CD4-positive, alpha-beta T cell treated with Interleukin-12 subunit alpha and Interleukin-12 subunit beta, for 1 hour (primary cell): ENCODE measurements around the gene ARID3B.
"Not testable (repeated sequence)": the region's sequence is repeated elsewhere in the genome, so short reads cannot be mapped to it uniquely, and the experiment has no call there.

ENCODE experiments used
- DNase-seq: peaks from one replicate; pipeline ENCODE4 v3.0.0-alpha.2; 2020

ARID3B gene

GRCh38 chr15:74537736-74538135 is 3.3 kb upstream of the ARID3B start:
- no peak for DNase-seq

- DNase-seq = not testable (repeated sequence)
Observed at GRCh38 chr15:74539521-74539920, 1.5 kb upstream of the ARID3B start.

DNA sequence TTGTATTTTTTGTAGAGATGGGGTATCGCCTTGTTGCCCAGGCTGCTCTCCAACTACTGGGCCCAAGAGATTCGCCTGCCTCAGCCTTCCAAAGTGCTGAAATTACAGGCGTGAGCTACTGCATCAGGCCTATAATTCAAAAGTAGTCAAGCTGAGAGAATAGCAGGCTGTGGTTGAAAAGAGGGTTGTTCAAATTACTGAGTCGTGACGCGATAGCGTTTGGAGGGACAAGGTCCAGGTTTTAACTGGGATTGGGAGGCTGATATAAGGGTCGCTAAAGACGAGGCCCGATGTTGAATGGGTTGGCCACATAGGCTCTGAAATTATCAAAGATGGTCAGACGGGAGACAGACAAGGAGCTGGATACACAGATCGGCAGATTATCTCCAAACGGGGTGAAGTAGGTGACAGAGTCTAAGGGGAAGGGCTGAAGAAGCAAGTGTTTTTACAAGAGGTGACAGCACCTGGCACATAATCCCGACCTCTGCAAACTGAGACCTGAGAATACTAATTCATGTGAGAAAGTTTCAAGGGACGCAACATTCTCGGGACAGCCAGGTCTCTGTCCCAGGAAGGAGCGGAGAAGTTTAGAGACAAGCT is 759 bp upstream of the ARID3B start:
- DNase-seq = no peak

DNA sequence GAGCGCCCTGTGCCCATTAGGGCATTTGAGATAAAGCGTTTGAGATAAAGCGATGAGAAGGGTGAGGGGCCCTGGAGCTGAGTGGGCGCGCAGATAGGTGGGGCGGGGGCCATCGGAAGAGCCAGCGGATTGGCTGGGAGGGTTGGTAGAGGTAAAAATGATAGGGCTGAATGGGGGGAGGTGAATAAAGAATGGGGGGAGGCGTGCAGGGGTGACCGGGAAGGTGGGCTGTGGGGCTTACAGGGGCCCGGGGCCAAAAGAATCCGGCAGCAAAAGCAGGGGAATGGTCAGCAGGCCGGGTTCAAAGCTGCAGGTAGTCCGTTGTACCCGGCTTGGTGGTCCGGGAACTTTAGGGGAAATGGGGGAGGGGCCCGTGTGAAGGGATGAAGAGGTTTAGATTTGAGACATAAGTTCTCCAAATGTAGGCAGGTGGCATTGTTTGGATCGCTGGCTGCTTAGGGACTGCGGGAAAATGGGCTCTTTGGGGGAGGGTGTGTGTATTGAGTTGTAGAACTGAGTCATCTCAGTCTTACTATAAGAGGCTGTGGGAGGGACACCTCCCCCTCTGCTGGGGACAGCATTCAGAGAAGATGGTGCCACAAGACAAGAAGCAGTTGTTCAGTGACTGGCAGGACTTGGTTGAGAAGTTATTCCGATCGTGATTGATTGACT is 610 bp downstream of the ARID3B start:
- DNase-seq = peak; percentile 71

DNA sequence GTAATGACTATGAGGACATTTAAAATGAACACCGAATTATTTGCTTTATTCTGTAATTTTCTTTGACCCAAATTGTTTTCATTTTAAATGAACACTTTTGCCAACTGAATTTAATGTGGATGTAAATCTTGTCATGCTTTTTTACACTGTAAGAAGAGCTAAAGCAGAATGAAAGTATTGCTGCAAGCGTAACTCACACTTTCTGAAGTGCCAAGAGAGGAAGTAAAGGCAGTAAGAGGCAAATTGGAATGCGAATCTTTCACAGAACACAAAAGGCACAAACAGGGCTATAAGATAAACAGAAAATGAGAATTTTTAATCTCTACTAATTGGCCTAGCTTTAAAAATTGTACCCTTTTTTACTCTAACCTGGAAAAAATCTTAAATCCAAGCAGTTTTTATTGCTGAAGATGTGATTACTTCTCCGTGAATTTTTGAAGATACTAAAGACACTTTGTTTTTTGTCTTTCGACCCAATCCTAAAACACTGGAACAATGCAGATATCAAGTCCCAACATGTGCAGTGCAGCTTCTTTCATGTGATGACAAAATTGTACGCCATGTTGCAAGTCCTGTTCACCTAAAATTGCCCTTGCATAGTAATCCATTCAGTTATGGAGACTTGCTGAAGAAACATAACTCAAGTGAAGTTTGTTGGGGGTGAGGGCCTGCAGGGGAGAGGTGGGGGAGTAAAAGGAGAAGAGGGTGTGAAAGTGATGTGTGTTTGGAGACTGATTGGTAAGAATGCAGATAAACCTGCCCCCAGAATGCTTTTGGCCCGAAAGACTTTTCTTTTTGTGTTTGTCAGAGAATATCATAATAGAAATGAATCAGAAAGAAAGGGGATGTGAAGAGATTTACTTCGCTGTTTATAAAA is 1.4 kb downstream of the ARID3B start:
- DNase-seq = peak; percentile 7

DNA sequence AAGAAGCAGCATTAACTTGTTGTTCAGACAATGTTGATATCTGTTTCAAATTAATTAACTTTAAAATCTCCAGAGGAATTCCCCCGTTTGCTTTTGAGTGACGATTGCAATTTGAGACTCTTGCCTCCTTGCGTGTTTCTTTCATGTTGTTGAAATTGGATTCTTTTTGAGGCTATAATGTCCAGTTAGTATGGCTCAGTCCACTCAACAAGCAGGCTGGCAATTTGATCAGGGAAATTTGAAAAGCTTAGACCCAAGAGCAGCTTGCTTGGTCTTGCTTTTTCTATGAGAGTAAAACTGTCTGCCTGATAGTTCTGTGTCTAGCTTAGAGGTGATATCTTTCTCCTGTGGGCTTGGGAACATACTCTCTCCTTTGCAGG is 2.0 kb downstream of the ARID3B start:
- DNase-seq = no peak

DNA sequence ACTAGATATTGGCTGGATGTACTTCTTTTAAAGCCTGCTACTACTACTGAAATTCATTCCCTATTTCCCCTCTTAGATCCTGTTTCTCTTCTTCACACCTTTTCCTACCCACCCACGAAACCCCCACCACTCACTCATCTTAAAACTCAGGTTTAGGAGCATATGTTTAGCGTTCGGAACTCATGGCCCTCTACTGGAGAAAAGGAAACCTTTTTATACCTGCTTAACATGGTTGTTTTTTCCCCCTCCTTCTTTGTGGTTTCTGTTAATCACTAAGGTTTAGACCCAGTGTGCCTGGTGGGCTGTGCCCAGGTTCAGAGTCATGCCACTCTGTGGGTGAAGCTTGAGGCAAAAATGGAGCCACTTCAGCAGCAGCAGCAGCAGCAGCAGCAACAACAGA is 2.6 kb downstream of the ARID3B start:
- peak; percentile 62 for DNase-seq

GRCh38 chr15:74545086-74545485 is 4.1 kb downstream of the ARID3B start:
- no peak for DNase-seq

- peak; percentile 88 for DNase-seq
Observed at GRCh38 chr15:74545776-74546656, 5.0 kb downstream of the ARID3B start.

DNA sequence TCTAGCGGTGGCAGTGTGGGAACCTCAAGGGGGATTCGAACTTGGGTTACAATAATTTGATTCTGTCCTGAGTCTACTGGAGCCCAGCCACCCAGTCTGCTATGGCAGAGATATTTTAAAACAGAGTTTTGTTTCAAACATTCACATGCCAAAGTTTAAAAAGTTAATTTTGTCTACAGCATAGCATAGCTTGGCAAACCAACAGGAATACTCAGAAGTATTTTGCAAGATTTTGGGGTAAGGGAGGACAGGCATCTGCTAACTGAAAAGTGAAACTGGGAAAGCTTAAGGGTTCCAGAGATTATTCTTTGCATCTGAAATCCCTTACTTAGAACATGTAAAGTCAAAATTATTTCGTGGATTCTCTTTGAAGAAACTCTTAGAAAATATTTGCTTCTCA is 6.6 kb downstream of the ARID3B start:
- no peak for DNase-seq

- no peak for DNase-seq
Observed at GRCh38 chr15:74548241-74548640, 7.2 kb downstream of the ARID3B start.

DNA sequence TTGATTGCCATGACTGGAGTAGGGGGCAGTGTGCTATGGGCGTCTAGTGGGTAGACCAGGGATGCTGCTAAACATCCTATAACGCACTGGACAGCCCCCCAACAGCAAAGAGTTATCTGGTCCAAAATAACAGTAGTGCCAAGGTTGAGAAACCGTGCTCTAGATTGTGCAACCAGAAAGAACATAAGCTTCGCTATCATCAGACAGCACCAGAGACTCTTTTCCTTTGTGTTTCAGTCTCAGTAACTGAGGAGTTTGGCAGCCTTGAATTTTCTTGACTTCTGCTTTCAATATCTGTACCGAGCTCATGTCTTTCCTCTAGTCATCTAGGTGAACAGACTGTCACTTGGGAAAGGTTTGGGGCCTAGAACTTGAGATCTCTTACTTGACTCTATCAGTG is 8.8 kb downstream of the ARID3B start:
- DNase-seq = no peak

DNA sequence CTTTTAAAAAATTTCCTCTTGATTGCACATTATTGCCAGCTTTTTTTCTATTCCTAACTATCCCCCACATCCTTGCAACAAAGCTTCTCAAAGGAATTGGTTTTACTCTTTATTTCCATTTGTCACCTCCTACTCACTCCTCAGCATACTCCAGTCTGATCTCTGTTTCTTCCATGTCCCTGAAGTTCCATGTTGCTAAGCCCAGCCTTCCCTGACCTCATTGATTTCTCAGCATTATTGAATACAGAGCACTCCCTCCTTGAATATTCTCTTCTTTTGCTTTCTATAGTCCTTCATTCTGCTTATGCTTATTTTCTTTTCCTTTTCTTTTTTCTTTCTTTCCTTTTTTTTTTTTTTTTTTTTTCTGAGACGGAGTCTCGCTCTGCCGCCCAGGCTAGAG is 10.7 kb downstream of the ARID3B start:
- no peak for DNase-seq

DNA sequence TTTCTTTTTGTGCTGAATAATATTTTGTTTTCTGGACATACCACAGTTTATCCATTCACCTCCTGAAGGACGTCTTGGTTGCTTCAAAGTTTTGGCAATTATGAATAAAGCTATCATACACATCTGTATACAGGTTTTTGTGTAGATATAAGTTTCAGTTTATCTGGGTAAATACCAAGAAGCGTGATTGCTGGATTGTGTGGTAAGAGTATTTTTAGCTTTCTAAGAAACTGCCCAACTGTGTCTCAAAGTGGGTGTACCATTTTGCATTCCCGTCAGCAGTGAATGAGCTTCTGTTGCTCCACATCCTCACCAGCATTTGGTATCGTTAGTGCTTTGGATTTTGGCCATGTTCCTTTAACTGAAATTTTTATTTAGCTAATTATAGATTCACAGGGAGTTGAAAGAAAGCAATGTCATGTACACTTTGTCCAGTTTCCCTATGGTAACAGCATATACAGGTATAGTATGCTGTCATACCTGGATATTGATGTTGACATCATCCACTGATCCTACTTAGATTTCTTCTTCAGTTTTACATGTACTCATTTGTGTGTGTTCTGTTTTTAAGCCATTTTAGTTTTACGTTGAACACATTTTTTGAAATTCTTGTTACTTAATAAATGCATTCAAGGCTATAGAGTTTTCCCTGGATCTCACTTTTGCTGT is 11.9 kb downstream of the ARID3B start:
- no peak for DNase-seq

DNA sequence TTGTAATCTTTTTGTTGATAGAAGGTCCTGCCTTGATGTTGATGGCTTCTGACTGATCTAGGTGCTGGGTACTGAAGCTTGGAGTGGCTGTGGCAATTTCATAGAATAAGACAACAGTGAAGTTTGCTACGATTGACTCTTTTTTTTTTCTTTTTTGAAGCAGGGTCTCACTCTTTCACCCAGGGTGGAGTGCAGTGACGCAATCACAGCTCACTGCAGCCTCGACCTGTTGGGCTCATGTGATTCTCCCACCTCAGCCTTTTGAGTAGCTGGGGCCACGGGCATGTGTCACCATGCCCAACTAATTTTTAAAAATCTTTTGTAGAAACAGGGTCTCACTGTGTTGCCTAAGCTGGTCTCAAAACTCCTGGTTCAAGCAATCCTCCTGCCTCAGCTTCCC is 14.2 kb downstream of the ARID3B start:
- DNase-seq = no peak

GRCh38 chr15:74558706-74559105 is 17.7 kb downstream of the ARID3B start:
- no peak for DNase-seq

- no peak for DNase-seq
Observed at GRCh38 chr15:74563442-74563841, 22.4 kb downstream of the ARID3B start.

DNA sequence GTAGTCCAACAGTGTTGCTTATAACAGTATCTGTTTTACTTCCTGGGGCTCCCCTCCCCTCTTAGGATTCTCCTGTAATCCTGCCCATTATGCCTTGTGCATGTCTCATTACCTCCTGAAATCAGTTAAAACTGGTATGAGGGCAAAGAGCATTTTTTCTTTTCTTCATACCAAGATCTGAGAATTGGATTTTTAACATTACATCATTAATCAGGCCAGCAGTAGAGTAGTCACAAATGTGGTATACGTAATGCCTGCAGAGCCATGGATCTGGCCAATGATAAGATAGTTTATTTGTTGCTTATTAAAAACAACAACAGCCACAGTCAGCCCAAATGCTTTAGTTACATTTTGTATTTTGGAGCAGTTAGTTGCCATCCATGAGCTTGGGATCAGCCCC is 23.2 kb downstream of the ARID3B start:
- no peak for DNase-seq

DNA sequence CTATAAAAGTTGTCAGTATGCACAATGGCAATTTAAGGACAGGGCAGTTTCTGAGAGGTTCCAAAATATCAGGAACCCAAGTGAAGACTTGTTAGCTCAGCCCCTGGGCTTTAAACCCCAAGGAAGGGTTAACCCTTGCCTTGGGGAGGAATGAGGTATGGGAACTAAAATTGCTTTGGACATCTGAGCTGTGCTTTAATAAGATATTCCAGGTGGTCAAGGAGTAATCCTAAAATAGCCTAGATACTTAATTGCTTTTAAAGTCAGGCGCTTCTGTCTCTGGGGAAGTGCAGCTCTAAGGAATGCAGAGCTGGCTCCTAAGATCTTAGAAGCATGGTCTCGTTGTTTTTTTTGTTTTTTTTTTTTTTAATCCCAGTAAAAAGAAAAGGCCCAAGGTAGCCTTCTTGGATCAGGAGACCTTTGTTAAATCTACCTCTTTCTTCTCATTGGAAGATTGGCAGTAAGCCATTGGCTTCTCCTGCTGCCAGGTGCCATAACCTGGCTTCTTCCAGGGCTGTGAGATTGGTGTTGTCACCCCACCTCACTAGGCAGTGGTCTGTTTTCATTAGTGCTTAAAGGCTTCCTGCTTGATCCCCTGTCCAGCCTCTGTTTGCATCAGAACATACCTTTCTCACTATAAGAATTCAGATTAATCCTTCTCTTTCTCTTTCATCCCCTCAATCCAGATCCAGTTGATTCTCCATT is 24.5 kb downstream of the ARID3B start:
- no peak for DNase-seq

DNA sequence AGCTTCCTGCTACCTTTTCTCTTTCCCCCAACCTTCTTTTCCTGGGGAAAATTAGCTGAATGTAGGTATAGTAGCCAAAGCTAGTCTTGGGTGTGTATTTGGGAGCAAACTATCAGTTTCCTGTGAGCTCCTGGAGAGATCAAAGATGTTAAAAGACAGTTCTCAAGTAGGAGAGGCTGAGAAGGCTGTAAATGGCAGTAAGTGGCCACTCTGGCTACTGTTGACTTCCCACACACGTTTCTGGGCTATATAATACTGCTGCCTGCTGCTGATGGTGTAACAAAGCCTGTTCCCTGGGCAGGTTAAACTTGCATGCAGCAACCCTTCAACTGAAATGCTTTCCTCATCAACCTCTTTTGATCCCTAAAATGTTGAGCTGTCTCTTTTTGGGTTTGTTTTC is 27.6 kb downstream of the ARID3B start:
- DNase-seq = no peak

GRCh38 chr15:74569731-74570070 is 28.7 kb downstream of the ARID3B start:
- DNase-seq = no peak

DNA sequence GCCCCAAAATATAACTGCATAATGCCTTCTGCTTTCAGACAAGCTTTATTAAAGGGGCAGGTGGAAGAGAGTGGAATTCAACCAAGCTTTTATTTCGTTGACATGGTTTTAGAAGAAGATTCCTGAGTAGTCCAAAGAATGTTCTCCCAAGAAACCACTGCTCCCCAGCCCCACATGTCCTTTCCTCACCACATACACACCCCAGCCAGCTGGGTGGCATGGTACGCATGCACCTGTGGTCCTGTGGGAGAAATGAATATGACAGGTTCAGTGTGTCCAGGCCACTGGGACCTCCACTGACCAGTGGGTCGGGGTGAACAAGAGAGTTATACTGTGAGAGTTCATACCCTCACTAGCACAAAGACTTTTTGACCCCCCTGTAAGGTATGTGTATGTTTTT is 30.2 kb downstream of the ARID3B start:
- DNase-seq = no peak
